ENCODE measurements around the gene DTNBP1.

Gene DTNBP1

DNA sequence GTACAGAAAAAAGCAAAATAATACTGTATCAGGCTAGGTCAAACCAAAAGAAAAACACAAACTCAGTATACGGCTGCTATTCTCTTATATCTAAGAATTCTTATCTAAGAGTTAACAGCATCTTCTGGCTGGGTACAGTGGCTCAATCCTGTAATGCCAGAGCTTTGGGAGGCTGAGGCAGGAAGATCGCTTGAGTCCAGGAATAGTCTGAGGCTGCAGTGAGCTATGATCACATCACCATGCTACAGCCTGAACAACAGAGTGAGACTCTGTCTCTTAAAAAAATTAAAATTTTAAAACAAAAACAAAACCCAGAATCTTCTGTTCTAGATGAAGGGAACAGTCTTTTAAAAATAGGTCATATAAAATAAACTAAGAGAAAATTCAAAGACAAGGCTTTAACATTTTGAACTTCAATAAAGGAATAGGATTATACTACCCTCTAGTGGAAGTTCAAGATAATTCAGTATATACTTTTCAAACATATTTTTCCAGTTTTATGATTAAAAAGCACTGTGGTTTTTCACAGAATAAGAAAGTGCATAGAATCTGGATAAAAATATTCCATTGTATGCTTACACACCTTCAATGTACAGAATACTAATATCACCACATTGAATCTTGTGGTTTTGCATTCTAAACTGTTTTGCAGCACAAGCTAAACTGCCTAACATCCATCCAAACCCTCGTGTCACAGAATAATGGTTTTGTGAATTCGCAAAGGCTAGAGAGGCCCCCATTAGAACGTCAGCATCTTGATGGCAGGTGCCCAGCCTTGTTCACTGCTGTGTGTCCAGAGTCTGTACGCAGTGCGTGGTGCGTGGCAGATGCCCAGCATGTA is 39.3 kb downstream of the DTNBP1 start:
- peak; percentile 39 for DNase-seq (ENCODE audit: low read depth)

DNA sequence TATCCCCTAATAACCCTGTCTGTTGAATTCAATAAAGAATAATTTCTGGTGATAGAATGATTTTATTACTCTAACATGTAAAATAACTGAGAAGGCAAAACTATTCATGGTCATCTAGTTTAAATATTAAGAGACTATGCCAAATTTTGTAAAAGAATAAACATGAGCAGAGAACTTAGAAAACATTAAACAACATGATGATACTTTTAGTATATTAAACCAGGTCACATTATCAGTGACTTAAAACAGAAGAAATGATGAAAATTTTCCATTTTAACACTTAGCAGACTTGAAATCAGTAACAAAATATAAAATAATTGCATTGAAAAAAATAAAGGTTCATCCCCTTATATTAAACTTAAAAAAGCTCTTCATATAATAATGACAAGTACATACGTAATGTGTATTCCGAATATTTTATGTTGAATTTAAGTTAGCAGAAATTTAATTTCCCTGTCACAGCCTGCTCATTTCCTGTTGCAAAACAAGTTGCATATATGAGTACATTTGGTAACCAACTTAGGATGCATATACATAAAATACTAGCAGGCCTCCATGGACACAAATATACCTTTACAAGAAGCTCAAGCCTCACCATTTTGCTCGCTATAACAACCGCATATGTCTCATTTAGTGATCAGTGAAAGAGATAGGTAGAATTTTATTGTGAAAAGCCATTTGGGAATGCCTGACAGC is 40.6 kb downstream of the DTNBP1 start:
- no peak for DNase-seq (ENCODE audit: low read depth)

DNA sequence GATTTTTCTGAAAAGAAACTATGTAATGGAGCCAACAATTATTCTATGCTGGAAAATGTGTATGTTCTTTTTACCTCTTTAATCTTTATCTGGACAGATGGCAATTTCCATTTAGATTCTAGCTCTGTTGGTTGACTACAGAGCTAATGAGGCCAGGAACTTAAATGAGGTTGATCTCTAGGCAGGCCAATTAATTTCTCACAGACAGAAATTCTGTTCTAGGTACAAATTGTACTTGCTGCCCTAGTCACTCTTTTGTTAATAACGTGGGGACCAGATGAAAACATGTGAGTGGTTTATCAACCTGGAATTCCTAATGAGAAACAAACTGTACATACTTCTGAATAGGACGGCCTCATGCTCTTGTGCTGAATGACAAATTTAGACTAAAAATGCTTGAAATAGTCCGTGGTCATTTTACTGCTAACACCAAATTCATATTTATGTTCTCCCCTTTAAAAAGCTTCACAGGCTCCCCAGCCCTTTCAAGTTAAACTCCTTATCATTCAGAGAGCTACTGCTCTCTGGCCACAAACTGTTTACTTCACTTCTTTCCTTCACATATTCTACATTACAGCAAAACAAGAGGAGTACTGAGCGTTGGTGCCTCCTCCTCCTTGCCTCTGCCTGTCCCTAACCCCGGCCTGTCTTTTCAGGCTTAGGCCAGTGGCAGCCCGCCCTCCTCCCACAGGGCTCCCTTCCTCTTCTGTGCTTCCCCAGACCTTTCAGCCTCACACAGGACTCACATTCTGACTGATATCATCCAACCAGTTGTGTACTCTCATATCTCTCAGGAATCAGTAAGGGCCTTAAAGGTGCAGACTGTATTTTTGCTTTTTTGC is 41.4 kb downstream of the DTNBP1 start:
- DNase-seq (ENCODE audit: low read depth) = peak; percentile 9

DNA sequence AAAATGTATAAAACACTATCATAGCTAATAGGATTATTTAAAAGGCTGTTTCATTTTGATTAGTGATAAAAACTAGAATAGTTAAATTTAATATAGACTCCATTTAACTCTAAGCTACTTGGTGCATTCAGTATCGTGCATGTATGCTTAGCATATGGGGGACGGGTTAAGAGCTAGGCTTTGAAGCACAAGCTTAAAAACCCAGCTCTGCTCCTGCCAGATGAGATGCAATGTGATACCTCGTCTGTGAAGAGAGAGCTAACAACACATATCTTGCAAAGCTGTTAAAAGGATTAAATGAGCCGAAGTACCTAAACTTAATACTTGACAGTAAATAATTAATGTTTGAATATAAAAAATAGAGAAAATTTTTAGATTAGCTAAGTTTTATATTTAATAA is 42.2 kb downstream of the DTNBP1 start:
- no peak for DNase-seq (ENCODE audit: low read depth)

DNA sequence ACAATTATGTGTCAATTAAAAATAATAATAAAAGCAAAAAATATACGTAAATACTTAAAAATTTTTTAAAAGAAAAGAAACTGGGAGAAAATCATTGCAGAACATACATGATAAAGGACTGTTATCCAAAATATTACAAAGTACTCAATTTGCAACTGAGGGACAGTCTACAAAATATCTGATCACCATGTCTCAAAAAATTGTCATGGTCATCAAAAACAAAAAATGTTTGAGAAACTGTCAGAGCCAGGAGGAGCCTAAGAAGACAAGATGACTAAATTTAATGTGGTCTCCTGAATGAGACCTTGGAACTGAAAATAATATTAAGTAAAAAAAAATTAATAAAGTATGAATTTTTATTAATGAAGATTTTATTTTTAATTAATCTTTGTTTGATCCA is 43.5 kb downstream of the DTNBP1 start:
- DNase-seq (ENCODE audit: low read depth) = no peak

DNA sequence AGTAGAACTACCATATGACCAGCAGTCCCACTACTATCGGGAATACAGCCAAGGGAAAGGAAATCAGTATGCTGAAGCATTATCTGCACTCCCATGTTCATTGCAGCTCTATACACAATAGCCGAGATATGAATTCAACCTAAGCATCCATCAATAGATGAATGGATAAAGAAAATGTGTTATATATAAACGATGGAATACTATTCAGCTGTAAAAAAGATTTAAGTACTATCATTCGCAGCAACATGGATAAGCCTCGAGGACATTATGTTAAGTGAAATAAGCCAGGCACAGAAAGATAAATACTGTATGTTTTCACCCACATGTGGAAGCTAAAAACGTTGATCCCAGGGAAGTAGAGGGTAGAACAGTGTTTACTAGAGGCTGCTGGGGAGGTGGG is 44.1 kb downstream of the DTNBP1 start:
- no peak for DNase-seq (ENCODE audit: low read depth)

DNA sequence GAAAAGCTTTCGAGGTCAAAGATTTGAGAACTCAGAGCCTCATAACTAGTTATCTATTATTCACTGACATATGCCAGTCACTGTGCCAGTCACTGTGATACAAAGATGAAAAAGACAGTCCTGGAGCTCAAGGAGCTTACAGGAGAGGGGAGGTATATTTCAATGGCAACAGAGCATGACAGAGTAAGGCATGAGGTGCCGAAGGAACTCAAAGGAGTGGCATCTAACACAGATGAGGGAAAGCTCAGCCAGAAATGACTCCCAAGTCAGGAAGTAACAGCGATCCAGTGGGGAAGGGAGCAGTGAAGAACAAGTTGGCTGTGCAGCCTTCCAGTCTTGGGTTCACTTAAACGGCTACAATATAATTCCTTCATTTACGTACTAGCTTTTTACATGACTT is 46.6 kb downstream of the DTNBP1 start:
- DNase-seq (ENCODE audit: low read depth) = no peak

DNA sequence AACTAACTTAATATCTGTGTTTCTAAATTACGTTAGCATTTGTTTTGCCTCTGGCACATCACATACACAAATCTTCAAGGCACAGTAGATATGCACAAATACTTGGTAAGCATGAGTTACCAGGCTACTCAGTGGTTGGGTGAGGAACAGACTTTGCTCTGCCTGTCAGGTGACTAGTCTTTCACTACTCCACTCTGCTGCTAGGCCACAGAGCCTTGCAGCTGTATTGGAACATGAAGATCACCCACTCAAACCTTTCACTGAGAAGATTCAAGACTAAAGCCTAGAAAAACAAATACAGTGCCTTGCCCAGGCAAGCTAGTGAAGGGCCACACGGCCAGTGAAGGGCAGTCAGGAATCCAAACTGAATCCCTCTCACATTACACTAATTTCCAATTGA is 47.0 kb downstream of the DTNBP1 start:
- DNase-seq (ENCODE audit: low read depth) = no peak

DNA sequence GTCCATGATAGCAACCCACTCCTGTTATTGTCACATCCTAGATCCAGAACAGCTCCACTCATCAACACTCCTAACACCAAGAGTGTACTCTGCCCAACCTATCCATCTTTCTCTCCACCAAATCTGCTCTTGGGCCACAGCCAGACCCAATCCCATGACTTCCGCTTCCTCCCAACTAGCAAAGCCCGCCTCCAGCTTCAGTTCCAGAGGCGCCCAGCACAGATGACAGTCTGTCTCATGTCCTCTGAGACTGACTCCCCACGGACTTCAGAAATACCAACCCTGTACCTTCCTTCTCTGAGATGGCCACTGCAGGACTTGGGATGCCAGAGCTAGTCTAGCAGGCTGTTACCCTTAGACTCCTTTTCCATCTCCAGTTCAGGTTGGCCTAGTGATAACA is 48.6 kb downstream of the DTNBP1 start:
- no peak for DNase-seq (ENCODE audit: low read depth)

DNA sequence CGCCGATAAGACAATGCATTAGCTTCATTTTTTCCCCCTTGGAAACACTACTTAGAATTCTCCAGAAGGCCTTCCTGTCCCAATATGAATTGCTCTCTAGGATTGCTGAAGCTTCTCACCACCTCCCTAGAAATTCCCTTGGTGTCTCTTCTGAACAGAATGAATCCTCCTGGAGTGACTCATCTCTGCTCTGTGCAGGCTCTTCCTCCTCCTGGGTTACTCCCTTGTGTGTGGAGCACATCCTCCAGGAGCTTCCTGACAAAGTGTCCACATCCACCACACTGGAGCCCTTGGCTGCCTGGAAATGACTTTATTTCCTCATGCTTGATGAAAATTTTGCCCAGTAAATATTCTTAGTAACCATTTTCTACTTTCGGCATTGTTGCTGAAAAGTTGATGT is 54.4 kb downstream of the DTNBP1 start:
- DNase-seq (ENCODE audit: low read depth) = peak; percentile 92

DNA sequence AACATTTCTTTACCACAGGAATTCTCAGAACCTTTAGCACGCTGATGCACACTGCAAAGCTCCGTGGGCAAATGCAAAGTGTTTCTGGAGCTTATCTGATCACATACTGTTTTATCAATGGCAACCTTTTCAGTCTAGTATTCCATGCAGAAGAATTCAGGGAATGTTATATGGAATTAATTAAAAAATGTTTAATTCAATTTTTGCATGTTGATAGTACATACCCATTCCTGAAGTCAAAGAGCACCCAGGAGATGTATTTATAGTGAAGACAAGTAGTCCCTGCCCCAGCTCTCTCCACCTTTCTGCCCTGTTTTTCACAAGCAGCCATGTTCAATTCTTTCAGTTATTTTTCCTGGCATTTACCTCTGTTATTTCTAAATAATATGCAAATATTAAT is 55.2 kb downstream of the DTNBP1 start:
- DNase-seq (ENCODE audit: low read depth) = no peak

DNA sequence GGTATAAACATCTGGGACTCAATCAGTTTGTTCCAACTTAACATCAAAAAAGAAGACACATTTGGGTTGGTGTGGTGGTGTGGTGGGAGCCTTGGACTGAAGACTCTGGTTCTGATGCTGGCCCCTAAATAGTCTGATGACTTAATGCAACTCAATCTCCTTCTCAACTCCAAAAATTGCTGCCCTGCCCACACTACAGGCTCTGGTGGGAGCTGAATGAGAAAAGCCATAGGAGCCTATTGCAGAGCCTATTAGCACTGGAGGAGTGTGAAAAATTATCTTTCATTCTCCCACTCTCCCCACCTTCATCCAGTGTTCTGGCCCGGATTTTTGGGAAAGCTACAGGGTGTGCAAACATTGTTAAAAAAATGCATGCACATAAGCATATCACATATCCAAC is 56.5 kb downstream of the DTNBP1 start:
- DNase-seq (ENCODE audit: low read depth) = no peak

DNA sequence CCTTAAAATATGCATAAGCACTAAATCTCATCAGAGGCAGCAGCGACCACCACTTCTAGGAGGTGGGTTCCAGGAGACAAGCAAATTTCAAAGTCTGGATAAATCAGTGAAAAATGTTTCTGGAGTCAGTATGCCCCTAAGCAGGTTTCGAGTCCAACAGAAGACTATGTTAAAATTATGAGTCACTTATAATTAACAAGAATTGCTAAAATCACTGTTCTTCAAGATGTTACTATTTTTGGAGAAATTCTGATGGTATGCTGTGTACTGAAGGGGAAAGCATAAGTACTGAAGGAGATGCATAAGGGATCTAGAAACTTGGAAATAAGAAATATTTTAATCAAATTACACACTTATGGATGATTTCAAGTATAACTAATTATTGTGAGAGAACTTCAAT is 58.0 kb downstream of the DTNBP1 start:
- DNase-seq (ENCODE audit: low read depth) = peak; percentile 48

DNA sequence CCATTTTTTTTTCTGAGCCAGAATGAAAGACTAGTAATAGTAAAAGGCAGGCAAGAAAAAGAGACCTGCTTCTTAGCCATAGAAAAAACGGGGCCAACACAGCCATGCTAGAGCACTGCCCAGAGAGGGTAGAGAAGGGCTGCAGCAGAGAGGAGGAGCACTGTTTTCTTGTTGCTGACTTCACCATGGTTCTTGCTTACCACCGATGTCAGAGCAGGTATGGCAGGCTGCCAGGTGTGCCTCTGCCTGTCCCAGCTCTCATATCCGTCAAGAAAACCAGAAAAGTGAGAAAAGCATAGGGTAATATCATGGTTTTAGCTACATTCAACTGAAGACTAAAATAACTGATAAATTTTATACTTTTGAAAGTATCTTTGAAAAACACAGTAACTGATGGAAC is 60.7 kb downstream of the DTNBP1 start:
- DNase-seq (ENCODE audit: low read depth) = no peak

DNA sequence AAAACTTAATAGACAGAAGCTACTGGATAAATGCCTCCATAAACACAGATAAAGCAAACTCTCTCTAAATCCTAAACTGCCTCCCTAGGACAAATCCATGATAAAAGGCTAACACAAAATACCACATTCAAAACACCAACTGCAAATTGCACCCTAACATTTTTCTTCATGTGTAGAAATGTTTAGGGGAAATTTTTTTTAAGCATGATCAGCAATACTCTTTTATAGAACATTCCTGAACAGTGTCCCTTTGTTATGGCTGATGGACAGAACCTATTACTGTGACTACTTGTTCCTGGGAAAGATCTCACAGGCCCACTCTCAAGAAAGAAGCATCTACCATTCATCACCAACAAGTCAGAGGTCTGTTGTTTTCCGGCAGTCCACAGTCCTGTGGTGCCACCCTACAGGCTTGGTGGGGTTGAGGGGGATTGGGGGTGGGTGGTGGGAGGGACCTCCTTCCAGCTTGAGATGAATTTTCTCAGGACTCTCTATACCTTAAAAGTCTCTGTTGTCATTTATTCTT is 64.5 kb downstream of the DTNBP1 start:
- DNase-seq (ENCODE audit: low read depth) = no peak

DNA sequence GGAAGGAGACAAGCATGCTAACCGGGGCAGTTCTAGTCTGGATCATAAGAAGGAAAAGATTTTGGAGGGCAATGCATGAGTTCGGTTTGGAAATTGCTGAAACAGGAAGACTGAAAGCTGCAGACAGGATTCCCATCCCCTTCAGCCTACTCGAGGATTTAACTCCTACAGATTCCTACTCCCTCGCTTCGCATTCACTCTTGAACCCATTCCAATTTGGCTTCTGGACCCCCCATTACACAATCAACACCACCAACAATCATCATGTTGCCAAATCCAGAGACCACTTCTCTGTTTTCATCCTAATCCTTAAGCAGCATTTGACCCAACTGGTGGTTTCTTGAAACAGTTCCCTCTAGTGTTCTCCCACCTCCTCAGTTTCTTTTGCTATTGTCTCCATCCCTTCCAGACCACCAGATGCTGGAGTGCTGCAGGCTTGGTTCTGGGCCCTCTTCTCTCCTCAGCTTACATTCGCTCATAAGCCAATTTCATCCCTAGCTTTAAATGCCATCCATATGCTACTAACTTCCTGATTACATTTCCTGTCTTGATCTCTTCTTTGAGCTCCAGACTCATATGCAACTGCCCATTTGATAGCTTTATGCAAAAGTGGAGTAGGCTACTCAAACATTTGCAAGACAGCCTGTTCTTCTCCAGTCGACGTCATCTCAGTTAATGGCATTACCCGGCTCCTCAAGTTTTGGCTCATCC is 66.5 kb downstream of the DTNBP1 start:
- no peak for DNase-seq (ENCODE audit: low read depth)

DNA sequence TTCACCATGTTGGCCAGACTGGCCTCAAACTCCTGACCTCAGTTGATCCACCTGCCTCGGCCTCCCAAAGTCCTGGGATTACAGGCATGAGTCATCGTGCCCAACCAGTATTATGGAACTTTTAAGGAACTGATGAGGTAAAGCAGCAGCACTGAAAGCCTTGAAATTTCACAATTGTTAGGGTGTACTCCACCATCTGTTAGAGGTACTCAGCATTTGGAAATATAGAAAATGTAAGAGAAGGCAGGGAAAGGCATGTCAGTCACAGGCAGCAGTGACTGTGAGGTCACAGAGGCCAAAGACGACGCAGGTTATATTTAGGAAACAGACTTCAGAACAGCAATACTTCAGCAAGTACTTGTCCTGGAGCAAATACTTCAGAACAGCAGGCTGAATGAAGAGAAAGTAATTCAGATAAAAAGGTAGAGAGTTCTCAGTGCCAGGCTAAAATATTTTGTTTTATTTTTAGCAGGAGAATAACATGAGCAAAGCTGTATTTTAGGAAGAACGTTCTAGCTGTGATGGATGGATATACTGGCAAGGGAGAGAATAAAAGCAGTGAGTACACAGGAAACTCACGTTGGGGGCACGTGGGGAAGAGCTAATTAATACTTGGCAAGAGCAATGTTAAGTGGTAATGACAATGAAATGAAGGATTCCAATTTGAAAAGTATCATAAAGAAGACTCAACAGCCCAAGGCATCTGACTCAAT is 67.2 kb downstream of the DTNBP1 start:
- DNase-seq (ENCODE audit: low read depth) = peak; percentile 6

DNA sequence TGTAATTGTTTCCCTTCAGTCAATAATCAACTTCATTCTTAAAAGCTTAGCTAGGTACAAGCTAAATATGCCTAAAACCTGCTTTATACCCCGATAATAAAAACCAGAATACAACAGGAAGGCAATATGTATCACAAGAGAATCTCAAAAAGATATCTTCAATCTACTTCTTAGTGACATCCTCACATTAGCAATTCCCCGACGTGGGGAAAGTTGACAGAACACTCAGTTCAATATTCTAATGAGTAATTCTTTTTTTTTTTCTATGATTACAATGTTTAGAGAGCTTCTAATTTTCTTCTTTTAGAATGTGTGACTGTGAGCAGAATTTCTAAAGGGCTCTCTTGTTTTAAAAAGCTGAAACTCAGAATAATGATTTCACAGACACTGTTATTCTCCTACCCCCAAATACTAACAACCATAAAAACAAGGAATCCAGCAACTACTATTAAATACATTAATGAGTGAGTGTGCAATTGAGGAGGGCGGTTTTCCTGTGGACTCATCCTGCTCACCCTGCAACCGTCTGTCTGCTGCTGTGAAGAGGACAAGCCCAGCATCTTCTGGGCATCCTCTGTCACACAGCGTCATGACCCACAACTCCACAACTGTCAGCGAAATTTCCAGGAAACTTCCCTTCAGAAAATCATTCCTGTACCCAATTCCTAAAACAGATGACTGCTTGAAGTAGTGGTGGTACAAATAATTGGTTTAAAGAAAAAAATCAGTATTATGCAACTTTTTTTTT is 68.1 kb downstream of the DTNBP1 start:
- no peak for DNase-seq (ENCODE audit: low read depth)

DNA sequence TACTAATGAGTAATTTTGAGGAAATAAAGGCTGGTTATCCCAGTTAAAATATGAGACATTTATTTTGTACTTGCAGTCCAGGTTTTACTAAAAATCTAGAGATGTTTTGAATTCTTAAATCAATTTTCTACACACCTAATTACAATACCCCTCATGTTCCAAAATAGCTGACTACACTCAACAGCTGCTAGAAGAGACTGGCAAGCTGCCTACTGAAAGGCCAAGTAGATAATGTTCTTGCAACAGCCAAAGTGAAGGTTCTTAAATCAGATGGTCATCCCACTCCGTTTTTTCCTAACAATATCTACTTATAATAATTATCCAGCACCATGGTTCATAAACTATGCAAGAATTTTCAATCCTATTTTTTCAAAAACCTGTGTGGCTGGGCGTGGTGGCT is 69.0 kb downstream of the DTNBP1 start:
- DNase-seq (ENCODE audit: low read depth) = no peak

DNA sequence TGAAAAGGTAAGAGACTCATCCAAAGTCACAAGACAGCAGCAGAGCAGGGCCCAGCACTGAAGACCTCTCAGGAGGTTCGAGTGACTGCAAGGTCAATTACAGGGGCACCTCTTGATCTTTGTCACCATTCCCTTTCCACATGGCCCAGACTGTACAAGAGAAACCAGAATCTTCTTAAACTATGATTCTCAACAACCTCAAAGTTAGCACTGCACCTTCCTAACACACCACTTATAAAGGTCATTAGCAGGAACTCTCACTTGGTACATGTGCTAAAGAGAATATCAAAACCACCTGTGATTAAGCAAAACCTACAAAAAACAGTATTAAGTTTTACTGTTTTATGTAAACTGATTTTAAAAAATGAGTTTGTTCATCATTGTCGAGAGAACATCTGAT is 70.2 kb downstream of the DTNBP1 start:
- DNase-seq (ENCODE audit: low read depth) = no peak
